ENCODE measurements around the gene KIAA0513. TPM values are rescaled to one million over a fixed set of nuclear protein-coding genes. Genes with fewer than 3 reads are reported as not detected.

KIAA0513 gene
- total RNA-seq, 1 experiment from 2014 or later = 8.7 TPM

- H3K4me1 ChIP-seq (ENCODE audit: control insufficient read depth, insufficient read depth, low read length) = no peaks in the 10 kb centered on the region
- intact Hi-C loops (cut with micrococcal nuclease; ENCODE audit: unreplicated experiment) = loop anchor here (10.0 kb wide), 1 partner anchor 122 kb away; no protein-coding TSS in a partner anchor
- H3K4me3 ChIP-seq (ENCODE audit: low read depth in 2 of 2, low read length in 2 of 2) = no peak overlapping the region
- in situ Hi-C loops (cut with HindIII; ENCODE audit: low pct_unique_long_range_greater_than_20kb, low sequenced_read_pairs) = no loop called here
- ATAC-seq (no peak), DNase-seq (ENCODE audit: low read depth, low spot score) (no peak)
- H3K36me3 ChIP-seq (ENCODE audit: control insufficient read depth, insufficient read depth, low read length) = no peaks in the 10 kb centered on the region
- no peaks in the 10 kb centered on the region for H3K27me3 ChIP-seq (ENCODE audit: control insufficient read depth, insufficient read depth, low read length)
- ChIA-PET POLR2A (no interaction called here), CTCF (interaction anchor here (0.5 kb wide), 1 partner anchor 21 kb away, joined by 11 read pairs; no protein-coding TSS in a partner anchor)
- TF ChIP-seq, protein P1, sequence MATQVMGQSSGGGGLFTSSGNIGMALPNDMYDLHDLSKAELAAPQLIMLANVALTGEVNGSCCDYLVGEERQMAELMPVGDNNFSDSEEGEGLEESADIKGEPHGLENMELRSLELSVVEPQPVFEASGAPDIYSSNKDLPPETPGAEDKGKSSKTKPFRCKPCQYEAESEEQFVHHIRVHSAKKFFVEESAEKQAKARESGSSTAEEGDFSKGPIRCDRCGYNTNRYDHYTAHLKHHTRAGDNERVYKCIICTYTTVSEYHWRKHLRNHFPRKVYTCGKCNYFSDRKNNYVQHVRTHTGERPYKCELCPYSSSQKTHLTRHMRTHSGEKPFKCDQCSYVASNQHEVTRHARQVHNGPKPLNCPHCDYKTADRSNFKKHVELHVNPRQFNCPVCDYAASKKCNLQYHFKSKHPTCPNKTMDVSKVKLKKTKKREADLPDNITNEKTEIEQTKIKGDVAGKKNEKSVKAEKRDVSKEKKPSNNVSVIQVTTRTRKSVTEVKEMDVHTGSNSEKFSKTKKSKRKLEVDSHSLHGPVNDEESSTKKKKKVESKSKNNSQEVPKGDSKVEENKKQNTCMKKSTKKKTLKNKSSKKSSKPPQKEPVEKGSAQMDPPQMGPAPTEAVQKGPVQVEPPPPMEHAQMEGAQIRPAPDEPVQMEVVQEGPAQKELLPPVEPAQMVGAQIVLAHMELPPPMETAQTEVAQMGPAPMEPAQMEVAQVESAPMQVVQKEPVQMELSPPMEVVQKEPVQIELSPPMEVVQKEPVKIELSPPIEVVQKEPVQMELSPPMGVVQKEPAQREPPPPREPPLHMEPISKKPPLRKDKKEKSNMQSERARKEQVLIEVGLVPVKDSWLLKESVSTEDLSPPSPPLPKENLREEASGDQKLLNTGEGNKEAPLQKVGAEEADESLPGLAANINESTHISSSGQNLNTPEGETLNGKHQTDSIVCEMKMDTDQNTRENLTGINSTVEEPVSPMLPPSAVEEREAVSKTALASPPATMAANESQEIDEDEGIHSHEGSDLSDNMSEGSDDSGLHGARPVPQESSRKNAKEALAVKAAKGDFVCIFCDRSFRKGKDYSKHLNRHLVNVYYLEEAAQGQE (IDR thresholded peaks at IDR 0.05; ENCODE audit: insufficient read depth in 1 of 2, low read depth in 2 of 2, low read length in 1 of 2) = no peak
- no peak for TF ChIP-seq SIN3A (IDR thresholded peaks at IDR 0.05; ENCODE audit: borderline replicate concordance, insufficient read depth, low read depth, low read length)
- TF ChIP-seq CTCF (IDR thresholded peaks at IDR 0.05) = no peak
- TF ChIP-seq TCF7L2 (IDR thresholded peaks at IDR 0.05; ENCODE audit: low read depth, low read length) = no peak
- no peak for TF ChIP-seq POLR2AphosphoS5 (IDR thresholded peaks at IDR 0.05; ENCODE audit: low read depth, low read length)
- no TSS peak for BruUV-seq (replicated peaks)
- no peak overlapping the region for H3K27ac ChIP-seq (ENCODE audit: low read length)
- no peaks in the 10 kb centered on the region for H3K9me3 ChIP-seq (ENCODE audit: control insufficient read depth, insufficient read depth, low read depth, low read length)
Observed at GRCh38 chr16:85113168-85113733, 85.7 kb downstream of the KIAA0513 start.

- Histone ChIP-seq H3K9me3 (ENCODE audit: control insufficient read depth, insufficient read depth, low read depth, low read length) (no peaks in the 10 kb centered on the region), H3K27ac (ENCODE audit: low read length) (no peak overlapping the region), H3K4me1 (ENCODE audit: control insufficient read depth, insufficient read depth, low read length) (no peaks in the 10 kb centered on the region), H3K36me3 (ENCODE audit: control insufficient read depth, insufficient read depth, low read length) (no peaks in the 10 kb centered on the region), H3K27me3 (ENCODE audit: control insufficient read depth, insufficient read depth, low read length) (no peaks in the 10 kb centered on the region), H3K4me3 (ENCODE audit: low read depth in 2 of 2, low read length in 2 of 2) (no peak overlapping the region)
- intact Hi-C loops (cut with micrococcal nuclease; ENCODE audit: unreplicated experiment) = loop anchor here (10.0 kb wide), 1 partner anchor 121 kb away; no protein-coding TSS in a partner anchor
- TF ChIP-seq, protein P1 (IDR thresholded peaks at IDR 0.05; ENCODE audit: insufficient read depth in 1 of 2, low read depth in 2 of 2, low read length in 1 of 2) = no peak
- TF ChIP-seq POLR2AphosphoS5 (IDR thresholded peaks at IDR 0.05; ENCODE audit: low read depth, low read length) = no peak
- no peak for TF ChIP-seq TCF7L2 (IDR thresholded peaks at IDR 0.05; ENCODE audit: low read depth, low read length)
- ChIA-PET CTCF (no interaction called here), POLR2A (no interaction called here)
- no peak for ATAC-seq
- DNase-seq (ENCODE audit: low read depth, low spot score) = no peak
- no TSS peak for BruUV-seq (replicated peaks)
- in situ Hi-C loops (cut with HindIII; ENCODE audit: low pct_unique_long_range_greater_than_20kb, low sequenced_read_pairs) = no loop called here
Observed at GRCh38 chr16:85113913-85114312, 86.3 kb downstream of the KIAA0513 start.
